Retinal pigment epithelial cell (primary cell): ENCODE measurements around the gene SYT9.

Source experiments
- DNase-seq: peaks from one replicate; pipeline ENCODE4 v3.0.0-alpha.2; 2010; ENCODE audit warnings: low read depth
- H3K4me3 ChIP-seq: 2 replicates; pipeline ENCODE4 v1.5.1; 2011; ENCODE audit warnings: mild to moderate bottlenecking, low read length, control low read depth, moderate library complexity
- CTCF ChIP-seq: conservative IDR thresholded peaks from 2 replicates; pipeline ENCODE4 v1.5.1; 2011; ENCODE audit warnings: low read depth, low read length, control low read depth, inconsistent platforms

Gene SYT9

GRCh38 chr11:7222619-7223018 lies 29.1 kb upstream of the SYT9 start:
- no peak for DNase-seq
- H3K4me3 ChIP-seq = no peak overlapping the region
- TF ChIP-seq CTCF = no peak

DNA sequence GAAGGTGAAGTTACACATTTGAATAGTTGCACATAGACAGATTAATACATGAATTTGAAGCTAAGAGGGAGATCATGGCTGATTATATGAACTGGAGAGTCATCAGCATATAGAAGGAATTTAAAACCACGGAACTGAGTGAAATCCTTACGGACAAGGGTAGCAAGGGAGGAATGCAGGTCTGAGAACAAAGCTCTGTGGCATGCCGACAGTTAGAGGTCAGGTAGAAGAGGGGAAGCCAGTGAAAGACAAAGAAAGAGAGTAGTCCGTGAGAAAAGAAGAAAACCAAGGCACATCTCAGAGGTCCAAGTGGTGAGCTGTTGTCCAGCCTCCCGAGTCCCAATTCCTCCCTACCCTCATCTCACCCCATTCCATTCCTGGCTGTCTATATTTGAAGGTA lies 11.8 kb upstream of the SYT9 start:
- H3K4me3 ChIP-seq = no peak overlapping the region
- TF ChIP-seq CTCF = no peak
- no peak for DNase-seq

GRCh38 chr11:7245341-7245740 lies 6.4 kb upstream of the SYT9 start:
- DNase-seq = no peak
- no peak overlapping the region for H3K4me3 ChIP-seq
- TF ChIP-seq CTCF = no peak

GRCh38 chr11:7246179-7246578 lies 5.5 kb upstream of the SYT9 start:
- no peak for TF ChIP-seq CTCF
- H3K4me3 ChIP-seq = no peak overlapping the region
- no peak for DNase-seq

GRCh38 chr11:7250166-7250565 lies 1.5 kb upstream of the SYT9 start:
- no peak for DNase-seq
- H3K4me3 ChIP-seq = no peak overlapping the region
- no peak for TF ChIP-seq CTCF

- no peak for TF ChIP-seq CTCF
- peak; percentile 0 for DNase-seq
- peak overlapping the region; percentile 53 for H3K4me3 ChIP-seq
Observed at GRCh38 chr11:7251487-7251835, 243 bp upstream of the SYT9 start.

- TF ChIP-seq CTCF = no peak
- peak overlapping the region; percentile 53 for H3K4me3 ChIP-seq
- no peak for DNase-seq
Observed at GRCh38 chr11:7252683-7253213, 1.0 kb downstream of the SYT9 start.
